ENCODE data around the gene CCDC70. TPM values are rescaled to one million over a fixed set of nuclear protein-coding genes. Genes with fewer than 3 reads are reported as not detected.
"Not testable (repeated sequence)": the region's sequence is repeated elsewhere in the genome, so short reads cannot be mapped to it uniquely, and the experiment has no call there.

CCDC70 gene
- total RNA-seq, 1 donor from 2014 or later, result not detected

DNA sequence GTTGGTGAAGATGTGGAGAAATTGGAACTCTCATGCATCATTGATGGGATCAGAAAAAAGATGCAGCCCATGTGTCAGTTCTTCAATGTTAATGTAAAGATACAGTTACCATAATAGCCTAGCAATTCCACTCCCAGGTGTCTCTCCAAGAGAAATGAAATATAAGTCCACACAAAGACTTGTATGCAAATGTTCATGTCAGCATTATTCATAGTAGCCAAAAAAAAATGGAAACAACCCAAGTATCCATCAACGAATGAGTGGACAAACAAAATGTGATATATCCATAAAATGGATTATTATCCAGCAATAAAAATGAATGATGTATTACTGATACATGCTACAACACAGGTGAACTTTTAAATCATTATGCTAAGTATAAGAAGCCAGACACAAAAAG, 38.7 kb downstream of the CCDC70 start:
- no peaks in the 10 kb centered on the region for H3K4me1 Mint-ChIP-seq (ENCODE audit: low read depth)
- no peak for DNase-seq (ENCODE audit: low spot score, unreplicated experiment)
- H3K27ac Mint-ChIP-seq, result no peak overlapping the region
- no peak for TF ChIP-seq CTCF (IDR thresholded peaks at IDR 0.05; ENCODE audit: unreplicated experiment)
- no peak overlapping the region for H3K4me3 Mint-ChIP-seq (ENCODE audit: low read depth)
- peaks cover 5% of the 10 kb centered on the region for H3K36me3 Mint-ChIP-seq (ENCODE audit: insufficient read depth)
- H3K9me3 Mint-ChIP-seq (ENCODE audit: low read depth), result no peaks in the 10 kb centered on the region
- H3K27me3 Mint-ChIP-seq, result no peaks in the 10 kb centered on the region

- no peak for TF ChIP-seq CTCF (IDR thresholded peaks at IDR 0.05; ENCODE audit: unreplicated experiment)
- H3K4me3 Mint-ChIP-seq (ENCODE audit: low read depth), result no peak overlapping the region
Measured at GRCh38 chr13:51902776-51903175, 41.0 kb downstream of the CCDC70 start.

GRCh38 chr13:51905787-51906186, 44.0 kb downstream of the CCDC70 start:
- no peaks in the 10 kb centered on the region for H3K4me1 Mint-ChIP-seq (ENCODE audit: low read depth)
- no peak for TF ChIP-seq CTCF (IDR thresholded peaks at IDR 0.05; ENCODE audit: unreplicated experiment)
- peaks cover 5% of the 10 kb centered on the region for H3K36me3 Mint-ChIP-seq (ENCODE audit: insufficient read depth)
- H3K9me3 Mint-ChIP-seq (ENCODE audit: low read depth), result no peaks in the 10 kb centered on the region
- H3K4me3 Mint-ChIP-seq (ENCODE audit: low read depth), result no peak overlapping the region
- DNase-seq (ENCODE audit: low spot score, unreplicated experiment), result no peak
- H3K27me3 Mint-ChIP-seq, result no peaks in the 10 kb centered on the region
- no peak overlapping the region for H3K27ac Mint-ChIP-seq

More at GRCh38 chr13:51902776-51903175, 41.0 kb downstream of the CCDC70 start:
- Mint-ChIP-seq H3K27ac (no peak overlapping the region), H3K27me3 (no peaks in the 10 kb centered on the region), H3K9me3 (ENCODE audit: low read depth) (no peaks in the 10 kb centered on the region), H3K4me1 (ENCODE audit: low read depth) (no peaks in the 10 kb centered on the region), H3K36me3 (ENCODE audit: insufficient read depth) (peaks cover 5% of the 10 kb centered on the region)
- DNase-seq (ENCODE audit: low spot score, unreplicated experiment), result no peak

- no peaks in the 10 kb centered on the region for H3K27me3 Mint-ChIP-seq
- H3K4me1 Mint-ChIP-seq (ENCODE audit: low read depth), result no peaks in the 10 kb centered on the region
- H3K9me3 Mint-ChIP-seq (ENCODE audit: low read depth), result no peaks in the 10 kb centered on the region
- TF ChIP-seq CTCF (IDR thresholded peaks at IDR 0.05; ENCODE audit: unreplicated experiment), result no peak
- no peak overlapping the region for H3K27ac Mint-ChIP-seq
- DNase-seq (ENCODE audit: low spot score, unreplicated experiment), result no peak
- H3K36me3 Mint-ChIP-seq (ENCODE audit: insufficient read depth), result peaks cover 5% of the 10 kb centered on the region
- no peak overlapping the region for H3K4me3 Mint-ChIP-seq (ENCODE audit: low read depth)
Measured at GRCh38 chr13:51906581-51906980, 44.8 kb downstream of the CCDC70 start.

DNA sequence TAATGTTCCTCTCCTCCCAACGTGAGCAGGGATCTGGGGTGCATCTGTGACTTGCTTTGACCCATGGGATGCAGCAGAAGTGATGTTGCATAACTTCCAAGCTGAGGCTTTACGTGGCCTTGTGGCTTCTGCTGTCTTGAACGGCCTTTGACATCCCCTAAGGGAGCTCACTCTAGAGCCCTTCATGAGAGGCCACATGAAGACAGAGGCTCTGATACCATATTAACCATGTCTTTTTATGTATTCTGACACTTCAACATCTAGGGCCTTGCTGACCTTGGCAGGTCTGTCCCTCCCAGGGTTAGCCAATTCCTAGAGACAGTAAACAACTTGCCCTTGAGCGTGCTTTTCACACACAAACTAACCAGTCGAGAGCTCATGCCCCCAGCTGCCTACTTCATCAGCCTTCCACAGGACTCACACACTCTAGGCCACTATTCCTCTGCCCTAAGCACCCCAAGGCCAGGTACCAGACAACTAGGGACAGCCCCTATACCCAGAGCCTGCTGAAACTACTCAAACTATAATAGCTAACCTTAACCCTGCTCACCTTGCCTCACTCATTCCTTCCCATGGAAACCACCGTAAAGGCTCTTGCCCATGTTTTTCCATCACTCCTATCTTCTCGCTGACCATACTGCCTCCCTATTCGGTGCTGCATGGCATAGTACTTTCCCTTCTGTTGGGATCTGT, 45.4 kb downstream of the CCDC70 start:
- no peak overlapping the region for H3K27ac Mint-ChIP-seq
- H3K4me1 Mint-ChIP-seq (ENCODE audit: low read depth), result peaks cover 2% of the 10 kb centered on the region
- H3K27me3 Mint-ChIP-seq, result no peaks in the 10 kb centered on the region
- H3K4me3 Mint-ChIP-seq (ENCODE audit: low read depth), result no peak overlapping the region
- TF ChIP-seq CTCF (IDR thresholded peaks at IDR 0.05; ENCODE audit: unreplicated experiment), result no peak
- no peaks in the 10 kb centered on the region for H3K9me3 Mint-ChIP-seq (ENCODE audit: low read depth)
- H3K36me3 Mint-ChIP-seq (ENCODE audit: insufficient read depth), result peaks cover 7% of the 10 kb centered on the region
- no peak for DNase-seq (ENCODE audit: low spot score, unreplicated experiment)

GRCh38 chr13:51909265-51909664, 47.5 kb downstream of the CCDC70 start:
- H3K27ac Mint-ChIP-seq; H3K27me3 Mint-ChIP-seq; H3K36me3 Mint-ChIP-seq (ENCODE audit: insufficient read depth); DNase-seq (ENCODE audit: low spot score, unreplicated experiment); H3K4me3 Mint-ChIP-seq (ENCODE audit: low read depth); H3K4me1 Mint-ChIP-seq (ENCODE audit: low read depth); H3K9me3 Mint-ChIP-seq (ENCODE audit: low read depth): not testable (repeated sequence)

Data from progenitor cell of endocrine pancreas (in vitro differentiated cells).